ENCODE measurements around the gene SCLT1. TPM values are rescaled to one million over a fixed set of nuclear protein-coding genes. Genes with fewer than 3 reads are reported as not detected.
"Not testable (repeated sequence)": the region's sequence is repeated elsewhere in the genome, so short reads cannot be mapped to it uniquely, and the experiment has no call there.

SCLT1 gene
- total and polyA plus RNA-seq, 2 donors (not counting 1 experiment from before 2014, with no cell fraction given): 3.5 to 27.2 TPM

DNA sequence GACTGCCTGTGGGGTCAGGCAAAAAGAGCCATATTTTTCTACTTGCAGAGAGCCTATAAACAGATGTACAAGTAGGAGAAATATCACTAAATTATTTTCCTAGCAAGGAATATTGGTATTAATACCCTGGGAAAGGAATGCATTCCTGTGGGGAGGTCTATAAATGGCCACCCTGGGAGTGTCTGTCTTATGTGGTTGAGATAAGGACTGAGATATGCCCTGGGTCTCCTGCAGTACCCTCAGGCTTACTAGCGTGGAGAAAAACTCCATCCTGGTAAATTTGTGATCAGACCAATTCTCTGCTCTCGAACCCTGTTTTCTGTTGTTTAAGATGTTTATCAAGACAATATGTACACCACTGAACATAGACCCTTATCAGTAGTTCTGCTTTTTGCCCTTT lies 38.0 kb upstream of the SCLT1 start:
- ChIA-PET POLR2A (no interaction called here), CTCF (no interaction called here)
- no peak for DNase-seq
- Histone ChIP-seq H3K36me3 (replicated peaks in 1 of 2; ENCODE audit: control extremely low read depth in 1 of 2, control insufficient read depth in 1 of 2, extremely low read depth in 1 of 2, insufficient read depth in 2 of 2, low read length in 1 of 2) (no peaks in the 10 kb centered on the region), H4K20me1 (ENCODE audit: control insufficient read depth, insufficient read depth, low read length, poor library complexity, severe bottlenecking) (no peaks in the 10 kb centered on the region), H3K79me2 (ENCODE audit: control insufficient read depth, insufficient read depth, low read length) (no peaks in the 10 kb centered on the region), H3K4me2 (replicated peaks; ENCODE audit: low read depth, low read length, poor library complexity, severe bottlenecking) (no peak overlapping the region), H2AFZ (ENCODE audit: insufficient read depth, low read depth, low read length, poor library complexity, severe bottlenecking) (no peak overlapping the region), H3K9ac (ENCODE audit: low read length) (no peak overlapping the region), H3K9me3 (ENCODE audit: control extremely low read depth in 1 of 3, control insufficient read depth in 2 of 3, insufficient read depth in 1 of 3, low read length in 2 of 3) (peaks cover 0 to 11% (median 3%) of the 10 kb centered on the region in 3 donors), H3K27me3 (replicated peaks in 1 of 4; ENCODE audit: control extremely low read depth in 1 of 4, control insufficient read depth in 3 of 4, insufficient read depth in 4 of 4, low read length in 3 of 4) (peaks cover 0 to 3% (median 0%) of the 10 kb centered on the region in 4 experiments), H3K27ac (ENCODE audit: low read length in 2 of 2) (no peak overlapping the region), H3K4me1 (ENCODE audit: control insufficient read depth in 2 of 2, insufficient read depth in 2 of 2, low read length in 2 of 2) (no peaks in the 10 kb centered on the region), H3K4me3 (ENCODE audit: control extremely low read depth in 1 of 5, extremely low read depth in 1 of 5, insufficient read depth in 1 of 5, low read depth in 2 of 5, low read length in 4 of 5) (no peak overlapping the region)
- Mint-ChIP-seq H3K27ac (no peak overlapping the region), H3K4me3 (no peak overlapping the region), H3K9me3 (ENCODE audit: insufficient read depth) (no peaks in the 10 kb centered on the region), H3K27me3 (no peaks in the 10 kb centered on the region), H3K4me1 (no peaks in the 10 kb centered on the region)
- no peak for TF ChIP-seq EZH2 (IDR thresholded peaks at IDR 0.05; ENCODE audit: borderline replicate concordance, insufficient read depth, low read depth, low read length, poor library complexity, severe bottlenecking)
- TF ChIP-seq, protein P1, sequence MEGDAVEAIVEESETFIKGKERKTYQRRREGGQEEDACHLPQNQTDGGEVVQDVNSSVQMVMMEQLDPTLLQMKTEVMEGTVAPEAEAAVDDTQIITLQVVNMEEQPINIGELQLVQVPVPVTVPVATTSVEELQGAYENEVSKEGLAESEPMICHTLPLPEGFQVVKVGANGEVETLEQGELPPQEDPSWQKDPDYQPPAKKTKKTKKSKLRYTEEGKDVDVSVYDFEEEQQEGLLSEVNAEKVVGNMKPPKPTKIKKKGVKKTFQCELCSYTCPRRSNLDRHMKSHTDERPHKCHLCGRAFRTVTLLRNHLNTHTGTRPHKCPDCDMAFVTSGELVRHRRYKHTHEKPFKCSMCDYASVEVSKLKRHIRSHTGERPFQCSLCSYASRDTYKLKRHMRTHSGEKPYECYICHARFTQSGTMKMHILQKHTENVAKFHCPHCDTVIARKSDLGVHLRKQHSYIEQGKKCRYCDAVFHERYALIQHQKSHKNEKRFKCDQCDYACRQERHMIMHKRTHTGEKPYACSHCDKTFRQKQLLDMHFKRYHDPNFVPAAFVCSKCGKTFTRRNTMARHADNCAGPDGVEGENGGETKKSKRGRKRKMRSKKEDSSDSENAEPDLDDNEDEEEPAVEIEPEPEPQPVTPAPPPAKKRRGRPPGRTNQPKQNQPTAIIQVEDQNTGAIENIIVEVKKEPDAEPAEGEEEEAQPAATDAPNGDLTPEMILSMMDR (IDR thresholded peaks at IDR 0.05): no peak
- 83% methylated on average over 1 of the region's 2 CpGs for WGBS (ENCODE audit: insufficient coverage)
- intact Hi-C loops (cut with micrococcal nuclease): no loop called here
- no peak for ATAC-seq (ENCODE audit: low read depth)

DNA sequence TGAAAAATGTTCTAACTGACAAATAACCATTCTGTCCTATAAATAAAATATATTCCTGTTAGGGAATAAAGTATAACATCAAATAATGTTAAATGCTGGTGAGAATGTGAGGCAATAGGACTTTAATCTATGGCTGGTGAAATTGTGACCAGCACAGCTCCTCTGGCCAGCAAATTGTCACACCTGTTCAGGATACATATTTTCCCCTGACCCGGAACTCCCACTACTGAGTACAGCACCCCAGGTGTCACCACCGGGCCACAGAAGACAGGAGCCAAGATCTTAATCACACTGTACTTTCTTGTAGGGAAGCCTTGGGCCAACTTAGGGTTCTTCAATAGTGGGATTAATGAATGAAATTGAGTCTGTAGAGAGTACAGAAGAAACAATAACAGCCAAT lies 35.8 kb upstream of the SCLT1 start:
- no peak overlapping the region for H2AFZ ChIP-seq (ENCODE audit: insufficient read depth, low read depth, low read length, poor library complexity, severe bottlenecking)
- H3K4me2 ChIP-seq (replicated peaks; ENCODE audit: low read depth, low read length, poor library complexity, severe bottlenecking): no peak overlapping the region
- H3K9me3 Mint-ChIP-seq (ENCODE audit: insufficient read depth): no peaks in the 10 kb centered on the region
- no peaks in the 10 kb centered on the region for H3K27me3 ChIP-seq (replicated peaks in 1 of 4; ENCODE audit: control extremely low read depth in 1 of 4, control insufficient read depth in 3 of 4, insufficient read depth in 4 of 4, low read length in 3 of 4)
- H4K20me1 ChIP-seq (ENCODE audit: control insufficient read depth, insufficient read depth, low read length, poor library complexity, severe bottlenecking): no peaks in the 10 kb centered on the region
- no peak overlapping the region for H3K27ac ChIP-seq (ENCODE audit: low read length in 2 of 2)
- H3K9me3 ChIP-seq (ENCODE audit: control extremely low read depth in 1 of 3, control insufficient read depth in 2 of 3, insufficient read depth in 1 of 3, low read length in 2 of 3): peaks cover 0 to 11% (median 3%) of the 10 kb centered on the region in 3 donors
- H3K4me1 ChIP-seq (ENCODE audit: control insufficient read depth in 2 of 2, insufficient read depth in 2 of 2, low read length in 2 of 2): no peaks in the 10 kb centered on the region
- DNase-seq (no peak), ATAC-seq (ENCODE audit: low read depth) (no peak)
- POLR2A ChIA-PET: no interaction called here
- TF ChIP-seq EZH2 (IDR thresholded peaks at IDR 0.05; ENCODE audit: borderline replicate concordance, insufficient read depth, low read depth, low read length, poor library complexity, severe bottlenecking): no peak
- TF ChIP-seq, protein P1 (IDR thresholded peaks at IDR 0.05): no peak
- H3K27ac Mint-ChIP-seq: no peak overlapping the region
- no peaks in the 10 kb centered on the region for H3K4me1 Mint-ChIP-seq
- WGBS (ENCODE audit: insufficient coverage): 88% methylated on average over 1 of the region's 2 CpGs
- no peak overlapping the region for H3K9ac ChIP-seq (ENCODE audit: low read length)
- no peak overlapping the region for H3K4me3 ChIP-seq (ENCODE audit: control extremely low read depth in 1 of 5, extremely low read depth in 1 of 5, insufficient read depth in 1 of 5, low read depth in 2 of 5, low read length in 4 of 5)
- CTCF ChIA-PET: no interaction called here
- no peaks in the 10 kb centered on the region for H3K36me3 ChIP-seq (replicated peaks in 1 of 2; ENCODE audit: control extremely low read depth in 1 of 2, control insufficient read depth in 1 of 2, extremely low read depth in 1 of 2, insufficient read depth in 2 of 2, low read length in 1 of 2)
- H3K79me2 ChIP-seq (ENCODE audit: control insufficient read depth, insufficient read depth, low read length): no peaks in the 10 kb centered on the region
- no peak overlapping the region for H3K4me3 Mint-ChIP-seq
- no peaks in the 10 kb centered on the region for H3K27me3 Mint-ChIP-seq
- intact Hi-C loops (cut with micrococcal nuclease): no loop called here

DNA sequence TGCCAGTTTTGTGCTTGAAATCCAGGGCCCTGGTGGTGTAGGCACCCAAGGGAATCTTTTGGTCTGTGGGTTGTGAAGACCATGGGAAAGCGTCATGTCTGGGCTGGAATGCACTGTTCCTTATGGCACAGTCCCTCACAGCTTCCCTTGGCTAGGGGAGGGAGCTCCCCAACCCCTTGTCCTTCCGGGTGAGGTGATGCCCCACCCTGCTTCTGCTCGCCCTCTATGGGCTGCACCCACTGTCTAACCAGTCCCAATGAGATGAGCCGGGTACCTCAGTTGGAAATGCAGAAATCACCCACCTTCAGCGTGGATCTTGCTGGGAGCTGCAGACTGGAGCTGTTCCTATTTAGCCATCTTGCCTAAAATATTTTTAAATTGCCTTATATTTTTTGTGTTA lies 33.3 kb upstream of the SCLT1 start:
- H3K27me3 Mint-ChIP-seq; H4K20me1 ChIP-seq (ENCODE audit: control insufficient read depth, insufficient read depth, low read length, poor library complexity, severe bottlenecking); H3K4me3 Mint-ChIP-seq; H3K4me3 ChIP-seq (ENCODE audit: control extremely low read depth in 1 of 5, extremely low read depth in 1 of 5, insufficient read depth in 1 of 5, low read depth in 2 of 5, low read length in 4 of 5); DNase-seq; intact Hi-C loops (cut with micrococcal nuclease); H3K27me3 ChIP-seq (replicated peaks in 1 of 4; ENCODE audit: control extremely low read depth in 1 of 4, control insufficient read depth in 3 of 4, insufficient read depth in 4 of 4, low read length in 3 of 4); H3K4me1 Mint-ChIP-seq; ATAC-seq (ENCODE audit: low read depth); H3K27ac Mint-ChIP-seq; H3K27ac ChIP-seq (ENCODE audit: low read length in 2 of 2); H3K4me2 ChIP-seq (replicated peaks; ENCODE audit: low read depth, low read length, poor library complexity, severe bottlenecking); H3K4me1 ChIP-seq (ENCODE audit: control insufficient read depth in 2 of 2, insufficient read depth in 2 of 2, low read length in 2 of 2); H3K9me3 ChIP-seq (ENCODE audit: control extremely low read depth in 1 of 3, control insufficient read depth in 2 of 3, insufficient read depth in 1 of 3, low read length in 2 of 3); CTCF ChIA-PET; H3K9ac ChIP-seq (ENCODE audit: low read length); H3K36me3 ChIP-seq (replicated peaks in 1 of 2; ENCODE audit: control extremely low read depth in 1 of 2, control insufficient read depth in 1 of 2, extremely low read depth in 1 of 2, insufficient read depth in 2 of 2, low read length in 1 of 2); H2AFZ ChIP-seq (ENCODE audit: insufficient read depth, low read depth, low read length, poor library complexity, severe bottlenecking); POLR2A ChIA-PET; H3K79me2 ChIP-seq (ENCODE audit: control insufficient read depth, insufficient read depth, low read length); H3K9me3 Mint-ChIP-seq (ENCODE audit: insufficient read depth): not testable (repeated sequence)
- 100% methylated on average over 3 of the region's 5 CpGs for WGBS (ENCODE audit: insufficient coverage)

Measured in B cell (primary cell).